ENCODE data around the gene CBX1. TPM values are rescaled to one million over a fixed set of nuclear protein-coding genes. Genes with fewer than 3 reads are reported as not detected.

The CBX1 gene
- total RNA-seq, 2 donors from 2014 or later = 15.8 to 34.2 TPM

GRCh38 chr17:48139944-48140343 is 38.7 kb upstream of the CBX1 start:
- intact Hi-C loops (cut with DNase I) = no loop called here

GRCh38 chr17:48137656-48138055 is 36.4 kb upstream of the CBX1 start:
- intact Hi-C loops (cut with DNase I) = no loop called here
- ATAC-seq = no peak

More at GRCh38 chr17:48139944-48140343, 38.7 kb upstream of the CBX1 start:
- Histone ChIP-seq H3K9me3 (no peaks in the 10 kb centered on the region), H3K4me3 (no peak overlapping the region), H3K4me1 (no peaks in the 10 kb centered on the region), H3K27ac (no peak overlapping the region), H3K36me3 (replicated peaks in 1 of 2; ENCODE audit: insufficient read depth in 1 of 2, low read depth in 2 of 2) (no peaks in the 10 kb centered on the region), H3K27me3 (no peaks in the 10 kb centered on the region)
- 50 to 90% methylated on average over 2 of the region's 2 CpGs for WGBS, 2 donors
- no peak for TF ChIP-seq CTCF (IDR thresholded peaks at IDR 0.05)
- no peak for TF ChIP-seq POLR2A (IDR thresholded peaks at IDR 0.05)
- DNase-seq (no peak), ATAC-seq (no peak)

GRCh38 chr17:48134912-48135480 is 33.7 kb upstream of the CBX1 start:
- Histone ChIP-seq H3K9me3 (no peaks in the 10 kb centered on the region), H3K4me1 (no peaks in the 10 kb centered on the region), H3K27me3 (no peaks in the 10 kb centered on the region), H3K27ac (no peak overlapping the region), H3K4me3 (no peak overlapping the region), H3K36me3 (replicated peaks in 1 of 2; ENCODE audit: insufficient read depth in 1 of 2, low read depth in 2 of 2) (no peaks in the 10 kb centered on the region)
- intact Hi-C loops (cut with DNase I) = no loop called here
- TF ChIP-seq POLR2A (IDR thresholded peaks at IDR 0.05) = no peak
- no peak for TF ChIP-seq CTCF (IDR thresholded peaks at IDR 0.05)
- no peak for ATAC-seq
- 71 to 75% methylated on average over 3 of the region's 3 CpGs for WGBS, 2 donors
- no peak for DNase-seq

More at GRCh38 chr17:48137656-48138055, 36.4 kb upstream of the CBX1 start:
- H3K27me3 ChIP-seq = no peaks in the 10 kb centered on the region
- WGBS, 2 donors = 80 to 83% methylated on average over 1 of the region's 1 CpG
- H3K36me3 ChIP-seq (replicated peaks in 1 of 2; ENCODE audit: insufficient read depth in 1 of 2, low read depth in 2 of 2) = no peaks in the 10 kb centered on the region
- no peaks in the 10 kb centered on the region for H3K9me3 ChIP-seq
- H3K27ac ChIP-seq = no peak overlapping the region
- no peak overlapping the region for H3K4me3 ChIP-seq
- TF ChIP-seq POLR2A (IDR thresholded peaks at IDR 0.05) = no peak
- TF ChIP-seq CTCF (IDR thresholded peaks at IDR 0.05) = no peak
- no peak for DNase-seq
- H3K4me1 ChIP-seq = no peaks in the 10 kb centered on the region

- Histone ChIP-seq H3K9me3 (no peaks in the 10 kb centered on the region), H3K36me3 (replicated peaks in 1 of 2; ENCODE audit: insufficient read depth in 1 of 2, low read depth in 2 of 2) (no peaks in the 10 kb centered on the region), H3K4me3 (no peak overlapping the region), H3K4me1 (no peaks in the 10 kb centered on the region), H3K27ac (no peak overlapping the region), H3K27me3 (no peaks in the 10 kb centered on the region)
- 58 to 73% methylated on average over 5 of the region's 5 CpGs for WGBS, 2 donors
- TF ChIP-seq CTCF (IDR thresholded peaks at IDR 0.05) = no peak
- no peak for TF ChIP-seq POLR2A (IDR thresholded peaks at IDR 0.05)
- DNase-seq (peak in 1 of 4 donors; percentile 8), ATAC-seq (no peak)
- intact Hi-C loops (cut with DNase I) = no loop called here
Observed at GRCh38 chr17:48132385-48132784, 31.1 kb upstream of the CBX1 start.

- Histone ChIP-seq H3K36me3 (replicated peaks in 1 of 2; ENCODE audit: insufficient read depth in 1 of 2, low read depth in 2 of 2) (no peaks in the 10 kb centered on the region), H3K4me1 (no peaks in the 10 kb centered on the region), H3K9me3 (no peaks in the 10 kb centered on the region), H3K4me3 (no peak overlapping the region), H3K27me3 (no peaks in the 10 kb centered on the region), H3K27ac (no peak overlapping the region)
- 31 to 37% methylated on average over 4 of the region's 4 CpGs for WGBS, 2 donors
- DNase-seq (peak; percentile 60 to 73 (median 65)), ATAC-seq (peak; percentile 81)
- intact Hi-C loops (cut with DNase I) = no loop called here
- TF ChIP-seq CTCF (IDR thresholded peaks at IDR 0.05) (peak; percentile 78 to 88 (median 79)), POLR2A (IDR thresholded peaks at IDR 0.05) (no peak)
Observed at GRCh38 chr17:48131216-48131824, 30.0 kb upstream of the CBX1 start.

All from body of pancreas (tissue), 4 donors.